Measurements from ENCODE around the gene RGMA. TPM values are rescaled to one million over a fixed set of nuclear protein-coding genes. Genes with fewer than 3 reads are reported as not detected.

RGMA gene
- total RNA-seq, 1 donor from 2014 or later, result 21.6 TPM

- Histone ChIP-seq H3K9me3 (no peaks in the 10 kb centered on the region), H3K27ac (no peak overlapping the region), H3K27me3 (no peaks in the 10 kb centered on the region), H3K4me3 (no peak overlapping the region), H3K36me3 (peaks cover 0 to 42% of the 10 kb centered on the region in 2 donors), H3K4me1 (peaks cover 12% of the 10 kb centered on the region)
- intact Hi-C loops (cut with DNase I), result no loop called here
- no peak for DNase-seq (ENCODE audit: extremely low spot score in 2 of 2)
- TF ChIP-seq POLR2AphosphoS5 (IDR thresholded peaks at IDR 0.05; ENCODE audit: insufficient read depth in 1 of 2, low read depth in 1 of 2) (no peak), POLR2A (IDR thresholded peaks at IDR 0.05) (no peak), CTCF (IDR thresholded peaks at IDR 0.05) (no peak)
Observed at GRCh38 chr15:93044301-93045190, 44.5 kb downstream of the RGMA start.

GRCh38 chr15:93043621-93044300 lies 45.2 kb downstream of the RGMA start:
- Histone ChIP-seq H3K27ac (no peak overlapping the region), H3K36me3 (peaks cover 0 to 36% of the 10 kb centered on the region in 2 donors), H3K4me3 (no peak overlapping the region), H3K9me3 (no peaks in the 10 kb centered on the region), H3K4me1 (peaks cover 4% of the 10 kb centered on the region), H3K27me3 (no peaks in the 10 kb centered on the region)
- no peak for DNase-seq (ENCODE audit: extremely low spot score in 2 of 2)
- TF ChIP-seq CTCF (IDR thresholded peaks at IDR 0.05) (no peak), POLR2AphosphoS5 (IDR thresholded peaks at IDR 0.05; ENCODE audit: insufficient read depth in 1 of 2, low read depth in 1 of 2) (no peak), POLR2A (IDR thresholded peaks at IDR 0.05) (no peak)
- intact Hi-C loops (cut with DNase I), result no loop called here

GRCh38 chr15:93042691-93043378 lies 46.2 kb downstream of the RGMA start:
- Histone ChIP-seq H3K27ac (no peak overlapping the region), H3K27me3 (no peaks in the 10 kb centered on the region), H3K36me3 (peaks cover 0 to 33% of the 10 kb centered on the region in 2 donors), H3K4me3 (no peak overlapping the region), H3K4me1 (peaks cover 5% of the 10 kb centered on the region), H3K9me3 (no peaks in the 10 kb centered on the region)
- no peak for DNase-seq (ENCODE audit: extremely low spot score in 2 of 2)
- no peak for TF ChIP-seq POLR2A (IDR thresholded peaks at IDR 0.05)
- TF ChIP-seq POLR2AphosphoS5 (IDR thresholded peaks at IDR 0.05; ENCODE audit: insufficient read depth in 1 of 2, low read depth in 1 of 2), result no peak
- no peak for TF ChIP-seq CTCF (IDR thresholded peaks at IDR 0.05)
- intact Hi-C loops (cut with DNase I), result no loop called here

GRCh38 chr15:93042211-93042610 lies 46.8 kb downstream of the RGMA start:
- no peaks in the 10 kb centered on the region for H3K9me3 ChIP-seq
- H3K27ac ChIP-seq, result no peak overlapping the region
- H3K4me3 ChIP-seq, result no peak overlapping the region
- no peak for TF ChIP-seq POLR2AphosphoS5 (IDR thresholded peaks at IDR 0.05; ENCODE audit: insufficient read depth in 1 of 2, low read depth in 1 of 2)
- no peak for TF ChIP-seq POLR2A (IDR thresholded peaks at IDR 0.05)
- no peak for TF ChIP-seq CTCF (IDR thresholded peaks at IDR 0.05)
- no peaks in the 10 kb centered on the region for H3K27me3 ChIP-seq
- H3K36me3 ChIP-seq, result peaks cover 0 to 28% of the 10 kb centered on the region in 2 donors
- no peak for DNase-seq (ENCODE audit: extremely low spot score in 2 of 2)
- intact Hi-C loops (cut with DNase I), result no loop called here
- H3K4me1 ChIP-seq, result peaks cover 11% of the 10 kb centered on the region

Data from vagina (tissue), 2 donors.